RWPE1 (cell line): ENCODE data around the gene PRXL2C.

Experiments used
- CTCF ChIA-PET: fragments of 350-600 bp; sonication (Branson Sonifier 250); formaldehyde crosslinking; extraction: SDS; loops from one replicate; lab custom pipeline; 2021; lab: Yijun Ruan, JAX
- POLR2A ChIA-PET: fragments of 400-600 bp; formaldehyde crosslinking; extraction: SDS; loops from one replicate; lab custom pipeline; 2020; ENCODE audit warnings: antibody characterized with exemption; ENCODE audit not compliant: low non-redundant PET; lab: Yijun Ruan, JAX
- DNase-seq: peaks from one replicate; pipeline ENCODE4 v3.0.0; 2012; ENCODE audit warnings: low spot score
- H3K27ac ChIP-seq: fragments of 450-650 bp; 2 replicates; pipeline ENCODE4 v1.5.1; 2017
- CTCF ChIP-seq: fragments of 450-650 bp; conservative IDR thresholded peaks from 2 replicates; pipeline ENCODE4 v1.5.1; 2017; ENCODE audit warnings: low read depth, mild to moderate bottlenecking

PRXL2C gene

GRCh38 chr9:96612966-96613589 is 42.0 kb downstream of the PRXL2C start:
- ChIA-PET CTCF (interaction anchor here (1.4 kb wide), 1 partner anchor 10 kb away, joined by 3 read pairs; no protein-coding TSS in a partner anchor), POLR2A (no interaction called here)
- no peak overlapping the region for H3K27ac ChIP-seq
- DNase-seq: no peak
- no peak for TF ChIP-seq CTCF

- CTCF ChIA-PET: interaction anchor here (0.6 to 1.4 kb wide), 2 partner anchors 9 to 10 kb away, joined by 3 read pairs; no protein-coding TSS in a partner anchor
- H3K27ac ChIP-seq: peak overlapping the region; percentile 41
- peak; percentile 55 for DNase-seq
- POLR2A ChIA-PET: interaction anchor here (0.5 to 0.6 kb wide), 2 partner anchors 10 to 37 kb away, joined by 3 to 13 read pairs; no protein-coding TSS in a partner anchor
- TF ChIP-seq CTCF: no peak
Observed at GRCh38 chr9:96612105-96612965, 42.8 kb downstream of the PRXL2C start.

GRCh38 chr9:96611302-96611701 is 43.8 kb downstream of the PRXL2C start:
- H3K27ac ChIP-seq: no peak overlapping the region
- DNase-seq: no peak
- ChIA-PET CTCF (interaction anchor here (0.6 to 0.9 kb wide), 3 partner anchors 22 to 732 kb away, joined by 3 read pairs; no protein-coding TSS in a partner anchor), POLR2A (no interaction called here)
- no peak for TF ChIP-seq CTCF

- CTCF ChIA-PET: interaction anchor here (0.6 kb wide), 1 partner anchor 23 kb away, joined by 5 read pairs; no protein-coding TSS in a partner anchor
- no peak overlapping the region for H3K27ac ChIP-seq
- POLR2A ChIA-PET: no interaction called here
- DNase-seq: no peak
- TF ChIP-seq CTCF: no peak
Observed at GRCh38 chr9:96609732-96610131, 45.4 kb downstream of the PRXL2C start.

- ChIA-PET POLR2A (no interaction called here), CTCF (interaction anchor here (0.5 kb wide), 1 partner anchor 11 kb away, joined by 3 read pairs; no protein-coding TSS in a partner anchor)
- H3K27ac ChIP-seq: no peak overlapping the region
- TF ChIP-seq CTCF: no peak
- DNase-seq: no peak
Observed at GRCh38 chr9:96607971-96608370, 47.1 kb downstream of the PRXL2C start.

GRCh38 chr9:96605328-96605727 is 49.8 kb downstream of the PRXL2C start:
- CTCF ChIA-PET: no interaction called here
- POLR2A ChIA-PET: no interaction called here
- no peak for TF ChIP-seq CTCF

More at GRCh38 chr9:96605328-96605727, 49.8 kb downstream of the PRXL2C start:
- H3K27ac ChIP-seq: no peak overlapping the region
- DNase-seq: no peak
